ENCODE data around the gene HDAC9.

HDAC9 gene

DNA sequence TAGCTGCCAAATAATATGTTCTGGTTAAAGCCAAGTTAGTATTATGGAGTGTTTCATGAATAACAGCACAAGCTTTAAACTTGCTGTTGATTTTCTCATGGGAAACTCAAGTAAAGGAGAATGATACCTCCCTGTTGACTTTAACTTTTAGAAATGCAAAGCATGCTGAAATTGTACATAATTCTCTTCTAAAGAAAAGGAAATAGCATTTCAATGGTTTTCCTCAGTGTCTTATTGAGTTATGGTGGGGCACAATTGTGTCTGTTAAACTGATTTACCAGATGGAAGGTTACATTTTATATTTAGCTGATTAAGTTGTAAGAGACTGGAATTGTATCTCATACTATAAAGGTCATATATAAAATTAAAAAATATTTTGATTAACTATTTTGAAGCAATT is 119.3 kb downstream of the HDAC9 start:
- no peak for DNase-seq (ENCODE audit: extremely low read depth, insufficient read length)
- Histone ChIP-seq H3K36me3 (ENCODE audit: control insufficient read depth, insufficient read depth, low read length) (peaks cover 4% of the 10 kb centered on the region; the same call in 1 of the 2 replicates), H3K27me3 (replicated peaks; ENCODE audit: control insufficient read depth, insufficient read depth, low read length) (no peaks in the 10 kb centered on the region), H3K4me3 (replicated peaks; ENCODE audit: low read depth, low read length) (no peak overlapping the region)
- TF ChIP-seq, protein P1, sequence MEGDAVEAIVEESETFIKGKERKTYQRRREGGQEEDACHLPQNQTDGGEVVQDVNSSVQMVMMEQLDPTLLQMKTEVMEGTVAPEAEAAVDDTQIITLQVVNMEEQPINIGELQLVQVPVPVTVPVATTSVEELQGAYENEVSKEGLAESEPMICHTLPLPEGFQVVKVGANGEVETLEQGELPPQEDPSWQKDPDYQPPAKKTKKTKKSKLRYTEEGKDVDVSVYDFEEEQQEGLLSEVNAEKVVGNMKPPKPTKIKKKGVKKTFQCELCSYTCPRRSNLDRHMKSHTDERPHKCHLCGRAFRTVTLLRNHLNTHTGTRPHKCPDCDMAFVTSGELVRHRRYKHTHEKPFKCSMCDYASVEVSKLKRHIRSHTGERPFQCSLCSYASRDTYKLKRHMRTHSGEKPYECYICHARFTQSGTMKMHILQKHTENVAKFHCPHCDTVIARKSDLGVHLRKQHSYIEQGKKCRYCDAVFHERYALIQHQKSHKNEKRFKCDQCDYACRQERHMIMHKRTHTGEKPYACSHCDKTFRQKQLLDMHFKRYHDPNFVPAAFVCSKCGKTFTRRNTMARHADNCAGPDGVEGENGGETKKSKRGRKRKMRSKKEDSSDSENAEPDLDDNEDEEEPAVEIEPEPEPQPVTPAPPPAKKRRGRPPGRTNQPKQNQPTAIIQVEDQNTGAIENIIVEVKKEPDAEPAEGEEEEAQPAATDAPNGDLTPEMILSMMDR (IDR thresholded peaks at IDR 0.05; ENCODE audit: insufficient read depth, low read length, poor library complexity, severe bottlenecking), result no peak

DNA sequence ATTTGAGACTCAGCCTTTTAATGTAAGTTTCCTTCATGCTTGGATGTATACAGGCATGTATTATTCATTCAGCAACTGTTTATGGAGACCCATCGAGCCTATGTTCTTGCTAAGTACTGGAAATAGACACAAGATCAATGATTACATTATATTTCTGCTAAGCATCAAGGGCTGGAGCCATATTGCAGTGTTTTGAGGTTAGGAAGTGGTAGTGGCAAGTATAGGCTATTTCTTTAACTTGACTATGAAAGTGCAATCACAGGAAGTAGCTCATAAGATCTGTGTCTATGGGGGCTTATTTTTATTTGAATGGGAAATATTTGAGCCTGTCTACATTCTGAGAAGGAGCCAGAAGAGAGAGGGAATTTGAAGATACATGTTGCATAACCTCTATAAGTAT is 123.8 kb downstream of the HDAC9 start:
- Histone ChIP-seq H3K36me3 (ENCODE audit: control insufficient read depth, insufficient read depth, low read length) (peaks cover 2% of the 10 kb centered on the region), H3K27me3 (replicated peaks; ENCODE audit: control insufficient read depth, insufficient read depth, low read length) (no peaks in the 10 kb centered on the region), H3K4me3 (replicated peaks; ENCODE audit: low read depth, low read length) (no peak overlapping the region)
- no peak for DNase-seq (ENCODE audit: extremely low read depth, insufficient read length)
- TF ChIP-seq, protein P1 (IDR thresholded peaks at IDR 0.05; ENCODE audit: insufficient read depth, low read length, poor library complexity, severe bottlenecking), result no peak

DNA sequence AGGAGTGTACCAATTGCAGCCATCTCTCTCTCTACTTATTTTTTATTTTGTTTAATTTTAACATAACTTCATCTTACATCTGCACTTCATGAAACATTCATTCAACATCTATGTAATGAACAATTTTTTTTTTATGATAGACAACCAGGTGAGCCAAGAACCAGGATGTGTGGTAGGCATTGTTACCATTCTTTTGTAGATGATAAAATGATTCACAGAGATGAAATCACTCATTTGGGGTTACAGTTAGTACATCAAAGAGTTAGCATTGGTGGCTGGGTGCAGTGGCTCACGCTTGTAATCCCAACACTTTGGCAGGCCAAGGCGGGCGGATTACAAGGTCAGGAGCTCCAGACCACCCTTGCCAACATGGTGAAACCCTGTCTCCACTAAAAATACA is 127.8 kb downstream of the HDAC9 start:
- H3K4me3 ChIP-seq (replicated peaks; ENCODE audit: low read depth, low read length), result no peak overlapping the region
- DNase-seq (ENCODE audit: extremely low read depth, insufficient read length), result no peak
- TF ChIP-seq, protein P1 (IDR thresholded peaks at IDR 0.05; ENCODE audit: insufficient read depth, low read length, poor library complexity, severe bottlenecking), result no peak
- no peaks in the 10 kb centered on the region for H3K27me3 ChIP-seq (replicated peaks; ENCODE audit: control insufficient read depth, insufficient read depth, low read length)
- peaks cover 2% of the 10 kb centered on the region for H3K36me3 ChIP-seq (ENCODE audit: control insufficient read depth, insufficient read depth, low read length)

DNA sequence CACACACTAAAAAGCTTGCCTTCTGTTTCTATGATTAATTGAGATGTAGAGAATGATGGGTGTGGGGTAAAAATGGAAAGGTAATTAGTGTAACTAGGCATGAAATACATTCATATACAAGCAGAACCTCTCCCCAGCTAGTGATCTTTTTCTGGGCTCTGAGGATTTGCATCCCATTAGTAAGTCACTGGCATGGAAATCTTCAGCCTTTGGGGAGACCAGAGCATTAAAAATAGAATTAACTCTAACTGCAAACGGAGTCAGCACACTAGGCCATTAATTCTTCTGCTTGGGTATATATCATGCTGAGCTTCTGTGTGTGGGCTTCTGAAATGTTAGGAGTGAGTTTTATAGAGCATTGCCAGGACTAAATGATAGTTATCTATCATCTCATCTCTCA is 128.9 kb downstream of the HDAC9 start:
- no peak for DNase-seq (ENCODE audit: extremely low read depth, insufficient read length)
- H3K36me3 ChIP-seq (ENCODE audit: control insufficient read depth, insufficient read depth, low read length), result peaks cover 2% of the 10 kb centered on the region
- H3K27me3 ChIP-seq (replicated peaks; ENCODE audit: control insufficient read depth, insufficient read depth, low read length), result no peaks in the 10 kb centered on the region
- TF ChIP-seq, protein P1 (IDR thresholded peaks at IDR 0.05; ENCODE audit: insufficient read depth, low read length, poor library complexity, severe bottlenecking), result no peak
- H3K4me3 ChIP-seq (replicated peaks; ENCODE audit: low read depth, low read length), result no peak overlapping the region

DNA sequence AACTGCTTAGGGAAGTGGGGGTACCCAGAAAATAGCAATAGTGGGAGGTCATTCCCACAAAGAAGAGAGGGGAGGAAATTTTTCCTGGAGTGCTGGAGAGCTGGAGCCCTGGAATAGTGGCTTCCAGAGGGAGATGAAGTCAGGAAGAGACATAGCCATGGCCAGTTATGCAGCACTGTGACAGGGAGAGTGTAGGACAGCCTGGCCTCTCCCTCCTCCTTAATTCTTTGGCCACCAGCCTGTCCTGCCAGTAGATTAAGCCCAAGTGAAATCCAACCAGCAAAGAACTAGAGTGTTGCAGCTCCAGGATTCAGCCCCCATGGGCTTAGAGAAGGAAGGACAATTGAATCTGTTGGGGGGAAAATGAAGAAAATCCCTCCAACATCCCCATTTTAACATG is 130.5 kb downstream of the HDAC9 start:
- H3K4me3 ChIP-seq (replicated peaks; ENCODE audit: low read depth, low read length), result no peak overlapping the region
- H3K27me3 ChIP-seq (replicated peaks; ENCODE audit: control insufficient read depth, insufficient read depth, low read length), result no peaks in the 10 kb centered on the region
- no peak for DNase-seq (ENCODE audit: extremely low read depth, insufficient read length)
- TF ChIP-seq, protein P1 (IDR thresholded peaks at IDR 0.05; ENCODE audit: insufficient read depth, low read length, poor library complexity, severe bottlenecking), result no peak
- H3K36me3 ChIP-seq (ENCODE audit: control insufficient read depth, insufficient read depth, low read length), result no peaks in the 10 kb centered on the region

DNA sequence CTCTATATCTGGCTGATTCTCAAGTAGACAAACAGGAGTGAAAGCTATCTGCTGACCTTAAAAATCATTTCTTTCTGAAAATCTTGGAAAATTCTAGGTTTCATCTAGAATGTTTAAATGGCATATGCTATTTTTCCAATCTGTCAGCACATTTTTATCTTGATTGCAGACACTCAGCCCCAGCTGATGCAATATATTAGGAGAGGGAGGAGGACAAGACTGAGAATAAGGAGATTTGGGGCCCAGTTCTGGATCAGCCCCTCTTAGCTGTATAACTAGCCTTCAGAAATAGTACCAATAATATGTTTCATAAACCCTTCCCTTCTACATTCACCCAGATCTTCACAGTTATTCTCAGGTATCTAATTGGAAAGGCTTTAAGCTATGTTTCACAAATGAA is 131.2 kb downstream of the HDAC9 start:
- no peaks in the 10 kb centered on the region for H3K36me3 ChIP-seq (ENCODE audit: control insufficient read depth, insufficient read depth, low read length)
- TF ChIP-seq, protein P1 (IDR thresholded peaks at IDR 0.05; ENCODE audit: insufficient read depth, low read length, poor library complexity, severe bottlenecking), result no peak

More for the DNA sequence above, 131.2 kb downstream of the HDAC9 start:
- DNase-seq (ENCODE audit: extremely low read depth, insufficient read length), result no peak
- no peak overlapping the region for H3K4me3 ChIP-seq (replicated peaks; ENCODE audit: low read depth, low read length)
- H3K27me3 ChIP-seq (replicated peaks; ENCODE audit: control insufficient read depth, insufficient read depth, low read length), result no peaks in the 10 kb centered on the region
